Activated naive CD8-positive, alpha-beta T cell (primary cell): ENCODE results near the gene MOSMO.
"Not testable (repeated sequence)": the region's sequence is repeated elsewhere in the genome, so short reads cannot be mapped to it uniquely, and the experiment has no call there.

Experiments used
- H3K27ac Mint-ChIP-seq: one replicate; pipeline ENCODE4 v1.8.0; 2021; ENCODE audit warnings: mixed read lengths
- H3K27me3 Mint-ChIP-seq: one replicate; pipeline ENCODE4 v1.8.0; 2021; ENCODE audit warnings: mixed read lengths
- H3K36me3 Mint-ChIP-seq: one replicate; pipeline ENCODE4 v1.8.0; 2021; ENCODE audit warnings: mixed read lengths
- H3K4me1 Mint-ChIP-seq: one replicate; pipeline ENCODE4 v1.8.0; 2021; ENCODE audit warnings: low read depth, mixed read lengths
- H3K4me3 Mint-ChIP-seq: one replicate; pipeline ENCODE4 v1.8.0; 2021; ENCODE audit warnings: mild to moderate bottlenecking, mixed read lengths
- H3K9me3 Mint-ChIP-seq: one replicate; pipeline ENCODE4 v1.8.0; 2021; ENCODE audit warnings: low read depth, mixed read lengths

Gene MOSMO

DNA sequence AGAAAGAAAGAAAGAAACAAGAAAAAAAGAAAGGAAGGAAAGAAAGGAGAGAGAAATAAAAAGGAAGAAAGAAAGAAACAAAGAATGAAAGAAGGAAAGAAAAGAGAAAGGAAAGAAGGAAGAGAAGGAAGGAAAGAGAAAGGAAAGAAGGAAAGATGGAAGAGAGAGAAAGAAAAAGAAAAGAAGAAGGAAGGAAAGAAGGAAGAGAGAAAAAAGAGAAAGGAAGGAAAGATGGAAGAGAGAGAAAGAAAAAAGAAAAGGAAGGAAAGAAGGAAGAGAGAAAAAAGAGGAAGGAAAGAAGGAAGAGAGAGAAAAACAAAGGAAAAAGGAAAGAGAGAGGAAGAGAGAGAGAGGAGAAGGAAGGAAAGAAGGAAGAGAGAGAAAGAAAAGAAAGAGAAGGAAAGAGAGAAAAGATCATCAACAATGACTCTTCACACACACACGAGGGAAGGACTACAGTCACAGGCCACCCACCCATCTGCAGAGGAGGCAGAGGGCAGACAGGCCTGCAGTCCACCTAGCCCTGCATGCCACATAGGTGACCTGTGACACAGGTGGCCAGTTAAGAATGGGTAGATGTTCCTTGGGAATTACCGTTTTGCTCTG, 108.3 kb downstream of the MOSMO start:
- no peaks in the 10 kb centered on the region for H3K27me3 Mint-ChIP-seq
- H3K27ac Mint-ChIP-seq: no peak overlapping the region
- H3K36me3 Mint-ChIP-seq: no peaks in the 10 kb centered on the region
- no peaks in the 10 kb centered on the region for H3K4me1 Mint-ChIP-seq
- H3K9me3 Mint-ChIP-seq: no peaks in the 10 kb centered on the region
- H3K4me3 Mint-ChIP-seq: no peak overlapping the region

DNA sequence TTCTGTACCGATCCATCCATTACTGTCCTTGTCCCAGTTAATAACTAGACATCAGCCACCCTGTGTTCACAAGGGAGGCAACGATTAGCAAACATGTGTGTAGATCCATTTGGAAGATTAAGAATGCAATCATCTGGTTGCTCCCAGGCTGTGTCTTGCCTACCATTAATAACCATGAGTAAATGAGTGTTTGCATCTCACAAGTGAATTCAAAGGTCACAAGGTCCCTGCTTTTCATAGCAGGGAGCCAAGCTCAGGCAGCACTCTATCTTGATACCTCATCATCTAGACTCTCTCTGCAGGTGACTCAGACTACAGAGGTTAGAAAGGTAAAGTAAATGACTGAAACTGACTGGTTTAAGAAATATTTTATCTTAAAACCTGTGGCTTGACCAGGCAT, 109.7 kb downstream of the MOSMO start:
- no peaks in the 10 kb centered on the region for H3K4me1 Mint-ChIP-seq
- no peaks in the 10 kb centered on the region for H3K36me3 Mint-ChIP-seq
- H3K27ac Mint-ChIP-seq: no peak overlapping the region
- no peaks in the 10 kb centered on the region for H3K9me3 Mint-ChIP-seq
- no peaks in the 10 kb centered on the region for H3K27me3 Mint-ChIP-seq
- H3K4me3 Mint-ChIP-seq: no peak overlapping the region

DNA sequence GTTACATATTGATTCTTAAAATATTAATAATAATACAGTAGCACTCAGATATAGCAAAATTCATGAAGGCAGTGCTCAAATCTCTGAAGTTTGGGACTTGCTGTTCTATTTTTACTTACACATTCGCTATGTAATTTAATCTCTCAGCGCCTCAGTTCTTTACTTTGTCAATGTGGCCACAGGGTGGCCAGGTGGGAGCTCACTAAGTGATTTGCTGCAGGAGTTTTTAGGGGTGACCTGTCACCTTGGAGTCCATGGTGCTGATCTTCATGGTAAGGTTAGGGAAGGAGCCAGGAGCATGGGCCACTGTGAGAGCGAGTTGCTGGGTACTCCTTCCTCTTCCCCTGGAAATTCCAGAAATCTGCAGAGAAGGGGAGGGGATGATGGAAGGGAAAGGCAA, 112.5 kb downstream of the MOSMO start:
- Mint-ChIP-seq H3K4me1 (no peaks in the 10 kb centered on the region), H3K4me3 (no peak overlapping the region), H3K9me3 (no peaks in the 10 kb centered on the region), H3K36me3 (no peaks in the 10 kb centered on the region), H3K27me3 (no peaks in the 10 kb centered on the region), H3K27ac (no peak overlapping the region)

DNA sequence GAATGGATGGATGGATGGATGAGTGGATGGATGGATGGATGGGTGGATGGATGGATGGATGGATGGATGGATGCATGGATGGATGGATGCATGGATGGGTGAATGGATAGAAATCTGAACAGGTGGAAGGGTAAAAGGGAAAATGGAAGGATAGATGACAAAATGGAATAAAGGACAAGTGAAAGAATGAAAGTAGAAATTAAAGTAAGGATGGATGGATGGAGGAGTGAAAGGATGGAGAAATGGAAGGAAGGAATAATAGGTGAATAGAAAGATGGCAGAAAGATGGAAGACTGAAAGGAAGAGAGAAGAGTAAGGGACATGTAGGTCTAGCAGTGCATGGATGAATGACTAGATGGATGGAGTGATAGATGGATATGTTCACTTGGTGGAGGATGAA, 114.3 kb downstream of the MOSMO start:
- H3K4me3 Mint-ChIP-seq: no peak overlapping the region
- no peaks in the 10 kb centered on the region for H3K9me3 Mint-ChIP-seq
- H3K4me1 Mint-ChIP-seq: no peaks in the 10 kb centered on the region
- no peak overlapping the region for H3K27ac Mint-ChIP-seq
- H3K36me3 Mint-ChIP-seq: no peaks in the 10 kb centered on the region
- no peaks in the 10 kb centered on the region for H3K27me3 Mint-ChIP-seq

DNA sequence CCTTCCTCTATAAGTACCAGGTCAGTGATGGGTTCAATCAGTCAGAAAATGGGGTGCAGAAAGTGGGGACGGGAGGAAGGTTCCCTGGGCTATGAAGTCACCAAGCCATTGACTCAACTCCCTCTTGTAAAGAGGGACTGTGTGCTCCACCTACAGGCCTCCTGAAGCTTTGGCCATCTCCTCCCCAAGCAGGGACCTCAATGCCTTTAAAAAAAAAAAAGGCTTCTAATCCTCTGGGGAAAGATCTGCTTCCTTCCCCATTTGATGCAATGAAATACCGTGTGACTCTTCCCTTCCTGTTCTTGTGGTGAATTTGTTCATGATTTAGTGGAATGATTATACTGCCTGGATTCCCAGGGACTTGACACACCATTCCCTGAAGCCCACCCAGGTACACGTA, 115.2 kb downstream of the MOSMO start:
- Mint-ChIP-seq H3K36me3 (no peaks in the 10 kb centered on the region), H3K9me3 (peaks cover 3% of the 10 kb centered on the region), H3K27ac (no peak overlapping the region), H3K4me1 (no peaks in the 10 kb centered on the region), H3K4me3 (no peak overlapping the region), H3K27me3 (no peaks in the 10 kb centered on the region)

DNA sequence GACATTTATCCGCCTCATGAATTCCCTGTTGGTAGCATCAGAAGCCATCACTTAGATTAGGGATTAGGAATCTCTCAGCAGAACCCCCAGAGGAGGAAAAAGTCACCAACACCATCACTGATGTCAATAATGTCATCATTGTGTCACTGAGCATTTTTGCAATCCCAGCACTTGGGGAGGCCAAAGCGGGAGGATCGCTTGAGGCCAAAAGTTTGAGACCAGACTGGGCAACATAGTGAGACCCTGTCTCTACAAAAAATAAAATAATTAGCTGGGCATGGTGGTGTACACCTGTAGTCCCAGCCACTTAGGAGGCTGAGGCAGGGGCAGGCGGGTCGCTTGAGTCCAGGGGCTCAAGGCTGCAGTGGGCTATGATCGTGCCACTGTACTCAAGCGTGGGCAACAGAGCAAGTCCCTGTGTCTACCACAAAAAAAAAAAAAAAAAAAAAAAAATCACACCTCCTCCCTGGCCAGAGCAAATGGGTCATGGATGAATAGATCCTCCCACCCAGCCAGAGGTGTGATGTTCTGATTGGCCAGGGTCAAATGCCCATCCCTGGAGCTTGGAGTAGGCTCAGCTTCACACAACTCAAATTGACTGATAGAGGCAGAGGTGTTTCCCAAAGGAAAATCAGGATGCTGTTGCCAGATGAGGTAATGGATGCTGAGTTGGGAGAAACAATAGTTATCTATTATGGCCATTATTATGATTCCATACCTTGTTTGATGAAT, 116.0 kb downstream of the MOSMO start:
- Mint-ChIP-seq H3K27me3 (no peaks in the 10 kb centered on the region), H3K9me3 (peaks cover 9% of the 10 kb centered on the region), H3K4me1 (no peaks in the 10 kb centered on the region), H3K36me3 (no peaks in the 10 kb centered on the region), H3K4me3 (no peak overlapping the region), H3K27ac (no peak overlapping the region)

DNA sequence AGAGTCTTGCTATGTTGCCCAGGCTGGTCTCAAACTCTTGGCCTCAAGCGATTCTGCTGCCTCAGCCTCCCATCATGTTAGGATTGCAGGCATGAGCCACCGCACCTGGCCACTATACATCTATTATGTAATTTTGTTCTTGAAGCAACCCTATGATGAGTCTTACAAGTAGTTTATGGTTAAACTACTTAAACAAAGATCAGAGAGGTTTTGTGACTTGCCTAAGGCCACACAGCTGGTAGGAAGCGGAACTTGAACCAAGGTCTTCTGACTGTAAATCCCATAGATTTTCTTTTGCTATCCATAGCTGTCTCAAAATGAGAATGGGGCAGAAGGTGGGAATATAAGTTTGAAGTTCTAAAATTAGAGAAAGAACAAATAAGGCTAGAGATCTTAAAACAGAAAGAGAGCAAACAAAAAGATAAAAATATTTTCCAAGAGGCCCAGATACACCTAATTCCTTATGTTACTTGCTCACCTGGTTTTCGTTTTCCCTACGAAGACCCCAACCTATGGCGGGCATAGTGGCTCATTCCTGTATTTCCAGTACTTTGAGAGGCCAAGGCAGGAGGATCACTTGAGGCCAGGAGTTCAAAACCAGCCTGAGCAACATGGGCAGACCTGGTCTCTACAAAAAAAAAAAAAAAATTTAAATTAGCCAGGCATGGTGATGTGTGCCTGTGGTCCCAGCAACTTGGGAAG, 116.8 kb downstream of the MOSMO start:
- H3K9me3 Mint-ChIP-seq: peaks cover 9% of the 10 kb centered on the region
- no peaks in the 10 kb centered on the region for H3K4me1 Mint-ChIP-seq
- H3K4me3 Mint-ChIP-seq: no peak overlapping the region
- H3K27me3 Mint-ChIP-seq: no peaks in the 10 kb centered on the region
- H3K27ac Mint-ChIP-seq: no peak overlapping the region
- no peaks in the 10 kb centered on the region for H3K36me3 Mint-ChIP-seq

DNA sequence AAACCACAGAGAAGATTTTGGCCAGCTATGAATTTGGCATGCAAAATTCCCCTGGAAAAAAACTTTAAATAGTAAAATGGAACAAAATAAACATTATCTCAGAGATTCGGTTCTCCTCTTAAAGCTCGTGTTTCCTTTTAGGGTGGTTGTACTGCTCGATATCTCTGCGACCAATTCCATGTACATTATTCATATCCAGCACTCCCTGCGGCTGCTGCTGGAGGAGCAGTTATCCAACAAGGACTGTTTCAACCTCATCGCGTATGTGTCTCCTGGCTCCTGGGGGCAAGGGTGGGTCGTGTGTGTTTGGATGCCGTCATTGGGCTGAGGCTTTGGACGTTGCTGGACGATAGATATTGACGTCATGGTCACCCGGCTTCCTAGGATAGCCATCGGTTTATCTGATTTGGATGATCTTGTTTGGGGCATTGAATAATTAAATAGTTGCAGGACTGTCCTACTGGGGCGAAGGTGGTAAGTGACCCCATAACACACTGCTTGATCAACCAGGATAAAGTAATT, 118.2 kb downstream of the MOSMO start:
- no peaks in the 10 kb centered on the region for H3K36me3 Mint-ChIP-seq
- no peak overlapping the region for H3K27ac Mint-ChIP-seq
- H3K4me3 Mint-ChIP-seq: no peak overlapping the region
- H3K27me3 Mint-ChIP-seq: no peaks in the 10 kb centered on the region
- peaks cover 9% of the 10 kb centered on the region for H3K9me3 Mint-ChIP-seq
- no peaks in the 10 kb centered on the region for H3K4me1 Mint-ChIP-seq

DNA sequence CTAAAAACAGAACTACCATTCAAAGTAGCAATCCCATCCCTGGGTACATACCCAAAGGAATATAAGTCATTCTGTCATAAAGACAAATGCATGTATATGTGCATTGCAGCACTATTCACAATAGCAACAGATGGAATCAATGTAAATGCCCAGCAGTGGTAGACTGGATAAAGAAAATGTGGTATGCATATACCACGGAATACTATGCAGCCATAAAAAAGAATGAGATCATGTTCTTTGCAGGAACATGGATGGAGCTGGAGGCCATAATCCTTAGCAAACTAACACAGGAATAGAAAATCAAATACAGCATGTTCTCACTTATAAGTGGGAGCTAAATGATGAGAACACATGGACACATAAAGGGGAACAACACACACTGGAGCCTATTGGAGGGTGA, 120.6 kb downstream of the MOSMO start:
- not testable (repeated sequence) for H3K36me3 Mint-ChIP-seq, H3K4me3 Mint-ChIP-seq, H3K27ac Mint-ChIP-seq, H3K9me3 Mint-ChIP-seq, H3K27me3 Mint-ChIP-seq, H3K4me1 Mint-ChIP-seq

DNA sequence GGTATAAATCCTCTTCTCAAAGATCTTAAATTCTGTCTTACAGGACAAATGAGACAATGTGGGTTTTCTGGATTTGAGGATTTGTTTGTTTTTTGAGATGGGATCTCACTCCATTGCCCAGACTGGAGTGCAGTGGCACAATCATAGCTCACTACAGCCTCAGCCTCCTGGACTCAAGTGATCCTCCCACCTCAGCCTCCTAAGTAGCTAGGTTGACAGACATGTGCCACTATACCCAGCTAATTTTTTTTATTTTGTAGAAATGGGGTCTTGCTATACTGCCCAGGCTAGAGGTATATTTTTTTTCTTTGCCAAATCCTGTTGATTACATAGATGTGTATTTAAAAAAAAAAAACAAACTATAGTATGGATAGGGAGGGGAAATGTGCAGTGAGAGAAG, 122.6 kb downstream of the MOSMO start:
- H3K9me3 Mint-ChIP-seq: peaks cover 9% of the 10 kb centered on the region
- H3K4me1 Mint-ChIP-seq: no peaks in the 10 kb centered on the region
- H3K27me3 Mint-ChIP-seq: no peaks in the 10 kb centered on the region
- no peak overlapping the region for H3K4me3 Mint-ChIP-seq
- no peaks in the 10 kb centered on the region for H3K36me3 Mint-ChIP-seq
- H3K27ac Mint-ChIP-seq: no peak overlapping the region

DNA sequence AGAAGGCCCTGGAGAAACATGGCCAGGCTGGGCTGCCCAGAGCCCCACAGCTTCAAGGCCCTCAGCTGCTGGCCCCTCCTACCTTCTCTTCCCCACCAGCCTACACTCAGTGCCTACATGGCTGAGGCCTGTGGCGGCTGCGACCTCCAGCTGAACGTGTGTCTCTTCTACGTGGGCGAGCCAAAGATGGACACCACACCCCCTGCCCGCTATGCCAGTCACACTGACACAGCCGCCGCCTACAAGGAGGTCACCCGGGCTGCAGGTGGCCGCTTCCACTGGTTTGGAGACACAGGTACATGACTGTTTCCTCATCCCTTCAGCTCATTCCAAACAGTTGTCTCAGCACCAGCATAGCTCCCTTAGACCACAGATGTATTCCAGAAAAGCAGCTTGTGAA, 124.9 kb downstream of the MOSMO start:
- no peak overlapping the region for H3K4me3 Mint-ChIP-seq
- H3K27ac Mint-ChIP-seq: no peak overlapping the region
- no peaks in the 10 kb centered on the region for H3K36me3 Mint-ChIP-seq
- peaks cover 9% of the 10 kb centered on the region for H3K9me3 Mint-ChIP-seq
- H3K27me3 Mint-ChIP-seq: no peaks in the 10 kb centered on the region
- H3K4me1 Mint-ChIP-seq: no peaks in the 10 kb centered on the region
